Spleen (tissue), 11 donors: Measurements from ENCODE around the gene ATP7A. TPM values are rescaled to one million over a fixed set of nuclear protein-coding genes. Genes with fewer than 3 reads are reported as not detected.

Experiments used
- DNase-seq: peaks from one replicate; pipeline ENCODE4 v3.0.0-alpha.2; 2020
- H3K27ac ChIP-seq, 8 donors: fragments of 200-600 bp; sonication (generic) in 7 of 8; 1 replicate in 4 of 8; 2 replicates in 4 of 8; pipeline versions ENCODE4 v1.5.0 to v1.8.0; 2016 to 2021; ENCODE audit warnings: inconsistent platforms in 4 of 8, mild to moderate bottlenecking in 4 of 8, moderate library complexity in 1 of 8
- H3K27me3 ChIP-seq, 7 donors: fragments of 200-600 bp; sonication (generic) in 6 of 7; replicated peaks in 1 of 7; 1 replicate in 4 of 7; 2 replicates in 3 of 7; pipeline versions ENCODE4 v1.5.0 to v1.8.0; 2016 to 2021; ENCODE audit warnings: inconsistent platforms in 3 of 7, mild to moderate bottlenecking in 1 of 7
- H3K36me3 ChIP-seq, 6 donors: fragments of 200-600 bp; sonication (generic) in 5 of 6; 1 replicate in 4 of 6; 2 replicates in 2 of 6; pipeline versions ENCODE4 v1.5.0 to v1.8.0; 2016 to 2021; ENCODE audit warnings: inconsistent platforms in 2 of 6
- H3K4me1 ChIP-seq, 6 donors: fragments of 200-600 bp; sonication (generic) in 5 of 6; 1 replicate in 3 of 6; 2 replicates in 3 of 6; pipeline versions ENCODE4 v1.5.0 to v1.8.0; 2016 to 2021; ENCODE audit warnings: inconsistent platforms in 3 of 6
- H3K4me3 ChIP-seq, 8 donors: fragments of 200-600 bp; sonication (generic) in 7 of 8; 1 replicate in 4 of 8; 2 replicates in 4 of 8; pipeline versions ENCODE4 v1.5.0 to v1.8.0; 2016 to 2021; ENCODE audit warnings: inconsistent platforms in 4 of 8, mild to moderate bottlenecking in 4 of 8, moderate library complexity in 2 of 8
- H3K9me3 ChIP-seq, 8 donors: fragments of 200-600 bp; sonication (generic) in 7 of 8; 1 replicate in 4 of 8; 2 replicates in 4 of 8; pipeline versions ENCODE4 v1.5.0 to v1.8.0; 2016 to 2021; ENCODE audit warnings: inconsistent platforms in 4 of 8
- CTCF ChIP-seq, 11 experiments: fragments of 200-600 bp in 7 of 11; fragments of 450-650 bp in 4 of 11; sonication (generic) in 4 of 11; IDR thresholded peaks in 8 of 11; conservative IDR thresholded peaks in 3 of 11; 1 replicate in 7 of 11; 2 replicates in 4 of 11; pipeline versions ENCODE4 v1.4.0 to v1.8.0; 2016 to 2021; ENCODE audit warnings: antibody characterized with exemption in 11 of 11, inconsistent platforms in 4 of 11, mild to moderate bottlenecking in 1 of 11
- POLR2A ChIP-seq, 3 donors: fragments of 450-650 bp; IDR thresholded peaks; one replicate each; pipeline ENCODE4 v1.5.1; 2017; ENCODE audit warnings: antibody characterized with exemption in 3 of 3, mild to moderate bottlenecking in 1 of 3
- POLR2AphosphoS5 ChIP-seq, 3 donors: sonication (generic); formaldehyde crosslinking; IDR thresholded peaks; one replicate each; pipeline ENCODE4 v1.5.1; 2017; ENCODE audit warnings: antibody characterized with exemption in 3 of 3
- WGBS, 5 donors: extraction: QIAGEN DNeasy Blood & Tissue Kit in 3 of 5; methylation state at CpG; one replicate each; pipeline versions ENCODE4 v1.1.5 to v1.1.7; 2013 to 2018; 5-methylcytosine and 5-hydroxymethylcytosine counted together
- intact Hi-C: fragments of 100-400 bp; cut with DNase I; formaldehyde crosslinking; loops from one replicate; pipeline ENCODE4 v1.15.0; 2023; ENCODE audit warnings: low total_unique reads
- polyA plus RNA-seq, 3 donors: library from polyadenylated mRNA; stranded (reverse); fragments of 200-250 nt; gene quantifications; one replicate each; pipeline ENCODE4 v1.2.1, GENCODE V29; 2013
- total RNA-seq, 7 donors: library from RNA; depleted of rRNA in 3 of 7; stranded (reverse); fragments of >200 nt in 3 of 7; fragmentation: NEBNext Ultra II Directional in 4 of 7; extraction: Animal tissue kit (Norgen Biotek cat#: 25700) in 4 of 7; gene quantifications; one replicate each; pipeline versions ENCODE4 v1.1.0 to v1.2.1, GENCODE V29; 2016 to 2021
- donor health status: healthy with polysubstance abuse.
- donor health status: DM: no; HTN: no; CAD: no; lungs with moderate emphysema.
- donor health status: DM: no; HTN: no; CAD: no.
- donor health status: Bipolar disorder and iron deficiency.
- donor health status: healthy.
- donor health status: DM: no; HTN: no; CAD: no.
- donor health status: DM: yes; HTN: yes; CAD: no.

ATP7A gene
- total and polyA plus RNA-seq, 10 donors, result 1.4 to 18.8 (median 14.9) TPM

GRCh38 chrX:77922787-77923186 lies 12.3 kb downstream of the ATP7A start:
- H3K27me3 ChIP-seq, result no peaks in the 10 kb centered on the region
- intact Hi-C loops, result no loop called here
- peaks cover 0 to 35% (median 13%) of the 10 kb centered on the region in 6 donors for H3K4me1 ChIP-seq
- H3K9me3 ChIP-seq, result no peaks in the 10 kb centered on the region
- H3K4me3 ChIP-seq, result no peak overlapping the region
- H3K27ac ChIP-seq, result no peak overlapping the region
- DNase-seq, result no peak
- TF ChIP-seq POLR2A (IDR thresholded peaks at IDR 0.05) (no peak), POLR2AphosphoS5 (IDR thresholded peaks at IDR 0.05) (no peak), CTCF (IDR thresholded peaks at IDR 0.05 in 8 of 11, conservative IDR thresholded peaks at IDR 0.05 in 3 of 11) (no peak)
- no peaks in the 10 kb centered on the region for H3K36me3 ChIP-seq

GRCh38 chrX:77924320-77924859 lies 13.9 kb downstream of the ATP7A start:
- no peak overlapping the region for H3K4me3 ChIP-seq
- no peaks in the 10 kb centered on the region for H3K27me3 ChIP-seq
- H3K4me1 ChIP-seq, result peaks cover 0 to 19% (median 2%) of the 10 kb centered on the region in 6 donors
- no peaks in the 10 kb centered on the region for H3K9me3 ChIP-seq
- intact Hi-C loops, result no loop called here
- no peak for TF ChIP-seq POLR2AphosphoS5 (IDR thresholded peaks at IDR 0.05)
- no peak for TF ChIP-seq CTCF (IDR thresholded peaks at IDR 0.05 in 8 of 11, conservative IDR thresholded peaks at IDR 0.05 in 3 of 11)
- no peak for DNase-seq
- WGBS, 5 donors, result 84 to 99% (median 94%) methylated on average over 8 of the region's 8 CpGs
- no peak overlapping the region for H3K27ac ChIP-seq
- no peaks in the 10 kb centered on the region for H3K36me3 ChIP-seq

GRCh38 chrX:77925764-77926163 lies 15.3 kb downstream of the ATP7A start:
- Histone ChIP-seq H3K4me3 (no peak overlapping the region), H3K27ac (no peak overlapping the region), H3K9me3 (no peaks in the 10 kb centered on the region), H3K27me3 (no peaks in the 10 kb centered on the region), H3K4me1 (peaks cover 0 to 15% (median 1%) of the 10 kb centered on the region in 6 donors), H3K36me3 (no peaks in the 10 kb centered on the region)
- no peak for TF ChIP-seq CTCF (IDR thresholded peaks at IDR 0.05 in 8 of 11, conservative IDR thresholded peaks at IDR 0.05 in 3 of 11)
- TF ChIP-seq POLR2AphosphoS5 (IDR thresholded peaks at IDR 0.05), result no peak
- no peak for TF ChIP-seq POLR2A (IDR thresholded peaks at IDR 0.05)
- no peak for DNase-seq
- intact Hi-C loops, result no loop called here
- WGBS, 5 donors, result 6 to 32% (median 16%) methylated on average over 3 of the region's 3 CpGs

- Histone ChIP-seq H3K9me3 (no peaks in the 10 kb centered on the region), H3K4me1 (peaks cover 0 to 11% (median under 1%) of the 10 kb centered on the region in 6 donors), H3K27me3 (no peaks in the 10 kb centered on the region), H3K36me3 (no peaks in the 10 kb centered on the region), H3K4me3 (no peak overlapping the region), H3K27ac (no peak overlapping the region)
- TF ChIP-seq CTCF (IDR thresholded peaks at IDR 0.05 in 8 of 11, conservative IDR thresholded peaks at IDR 0.05 in 3 of 11) (no peak), POLR2AphosphoS5 (IDR thresholded peaks at IDR 0.05) (no peak), POLR2A (IDR thresholded peaks at IDR 0.05) (no peak)
- intact Hi-C loops, result no loop called here
- DNase-seq, result no peak
- 13 to 38% (median 17%) methylated on average over 1 of the region's 1 CpG for WGBS, 5 donors
These were observed 20.1 kb downstream of the ATP7A start for GRCh38 chrX:77930581-77930980.
